DOHH2 (cell line): ENCODE results near the gene GMDS.
A peak's percentile ranks its signal among the peaks of the same experiment; 100 is the strongest.

ENCODE experiments used
- H3F3A ChIP-seq: fragments of 200-600 bp; sonication (generic), shearing (Covaris generic); 2 replicates; pipeline ENCODE4 v1.6.0; 2016; ENCODE audit warnings: antibody characterized with exemption, mild to moderate bottlenecking; ENCODE audit not compliant: control insufficient read depth, insufficient read depth
- H3K27ac ChIP-seq: fragments of 200-600 bp; sonication (generic); 2 replicates; pipeline ENCODE4 v1.5.1; 2014; ENCODE audit warnings: low read depth, mild to moderate bottlenecking, low read length, moderate library complexity
- H3K27me3 ChIP-seq: fragments of 200-600 bp; sonication (generic); 2 replicates; pipeline ENCODE4 v1.6.1; 2014; ENCODE audit warnings: mild to moderate bottlenecking, low read length, mixed read lengths; ENCODE audit not compliant: control insufficient read depth
- H3K36me3 ChIP-seq: fragments of 200-600 bp; sonication (generic); 2 replicates; pipeline ENCODE4 v1.6.1; 2014; ENCODE audit warnings: mild to moderate bottlenecking, low read length, moderate library complexity, mixed read lengths; ENCODE audit not compliant: control insufficient read depth
- H3K4me1 ChIP-seq: fragments of 200-600 bp; sonication (generic); 2 replicates; pipeline ENCODE4 v1.6.1; 2014; ENCODE audit warnings: mild to moderate bottlenecking, low read length, mixed read lengths; ENCODE audit not compliant: control insufficient read depth
- H3K4me2 ChIP-seq: fragments of 200-600 bp; sonication (generic); 2 replicates; pipeline ENCODE4 v1.6.0; 2014; ENCODE audit warnings: mild to moderate bottlenecking, low read length, moderate library complexity
- H3K4me3 ChIP-seq: fragments of 200-600 bp; sonication (generic); 2 replicates; pipeline ENCODE4 v1.5.1; 2014; ENCODE audit warnings: mild to moderate bottlenecking, low read length, mixed read lengths
- H3K79me2 ChIP-seq: fragments of 200-600 bp; sonication (generic); 2 replicates; pipeline ENCODE4 v1.6.1; 2014; ENCODE audit warnings: mild to moderate bottlenecking, low read length, mixed read lengths; ENCODE audit not compliant: control insufficient read depth
- H3K9me2 ChIP-seq: fragments of 200-600 bp; sonication (generic); replicated peaks from 2 replicates; pipeline ENCODE4 v1.6.1; 2014; ENCODE audit warnings: mild to moderate bottlenecking, low read length, mixed read lengths; ENCODE audit not compliant: control insufficient read depth
- H3K9me3 ChIP-seq: fragments of 200-600 bp; sonication (generic); 2 replicates; pipeline ENCODE4 v1.6.1; 2014; ENCODE audit warnings: antibody characterized with exemption, low read length, mixed read lengths; ENCODE audit not compliant: control insufficient read depth, insufficient read depth
- H4K20me1 ChIP-seq: fragments of 200-600 bp; sonication (generic); 2 replicates; pipeline ENCODE4 v1.6.0; 2014; ENCODE audit warnings: low read depth, mild to moderate bottlenecking, antibody characterized with exemption, low read length, moderate library complexity; ENCODE audit not compliant: control insufficient read depth, insufficient read depth
- EZH2phosphoT487 ChIP-seq: fragments of 200-600 bp; sonication (generic); IDR thresholded peaks from 2 replicates; pipeline ENCODE4 v1.6.1; 2017; ENCODE audit warnings: borderline replicate concordance, mild to moderate bottlenecking, antibody characterized with exemption, low read length, moderate library complexity, mixed read lengths
- TF ChIP-seq, protein P1 (sequence below): fragments of 200-600 bp; sonication (generic); IDR thresholded peaks from one replicate; pipeline ENCODE4 v1.5.1; 2014; ENCODE audit warnings: antibody characterized with exemption, mild to moderate bottlenecking, low read depth, low read length; ENCODE audit not compliant: poor library complexity, severe bottlenecking

GMDS gene

DNA sequence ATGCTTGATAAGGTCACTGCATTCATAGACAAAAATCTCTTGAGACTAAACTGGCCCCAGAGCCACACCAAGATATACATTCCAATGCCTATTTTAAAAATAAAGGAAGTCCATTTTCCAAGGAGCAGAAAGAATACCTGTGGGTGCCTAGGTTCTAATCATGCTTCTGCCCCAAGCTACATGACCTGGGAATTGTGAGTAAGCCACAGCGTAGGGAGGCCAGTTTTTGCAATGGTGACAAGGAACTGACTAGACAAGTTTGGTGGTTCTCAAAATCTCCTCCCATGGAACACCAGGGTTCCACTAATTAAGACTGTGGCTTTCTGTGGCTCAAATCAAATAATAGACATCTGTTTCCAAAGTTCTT is 83.3 kb downstream of the GMDS start:
- Histone ChIP-seq H3K4me3 (no peak overlapping the region), H3F3A (no peaks in the 10 kb centered on the region), H4K20me1 (peaks cover 3% of the 10 kb centered on the region; the same call in 1 of the 2 replicates), H3K27ac (no peak overlapping the region), H3K9me2 (no peaks in the 10 kb centered on the region), H3K4me1 (peaks cover 9% of the 10 kb centered on the region), H3K27me3 (no peaks in the 10 kb centered on the region), H3K36me3 (no peaks in the 10 kb centered on the region), H3K9me3 (no peaks in the 10 kb centered on the region), H3K4me2 (no peak overlapping the region), H3K79me2 (no peaks in the 10 kb centered on the region; the same call in 1 of the 2 replicates)
- TF ChIP-seq, protein P1, sequence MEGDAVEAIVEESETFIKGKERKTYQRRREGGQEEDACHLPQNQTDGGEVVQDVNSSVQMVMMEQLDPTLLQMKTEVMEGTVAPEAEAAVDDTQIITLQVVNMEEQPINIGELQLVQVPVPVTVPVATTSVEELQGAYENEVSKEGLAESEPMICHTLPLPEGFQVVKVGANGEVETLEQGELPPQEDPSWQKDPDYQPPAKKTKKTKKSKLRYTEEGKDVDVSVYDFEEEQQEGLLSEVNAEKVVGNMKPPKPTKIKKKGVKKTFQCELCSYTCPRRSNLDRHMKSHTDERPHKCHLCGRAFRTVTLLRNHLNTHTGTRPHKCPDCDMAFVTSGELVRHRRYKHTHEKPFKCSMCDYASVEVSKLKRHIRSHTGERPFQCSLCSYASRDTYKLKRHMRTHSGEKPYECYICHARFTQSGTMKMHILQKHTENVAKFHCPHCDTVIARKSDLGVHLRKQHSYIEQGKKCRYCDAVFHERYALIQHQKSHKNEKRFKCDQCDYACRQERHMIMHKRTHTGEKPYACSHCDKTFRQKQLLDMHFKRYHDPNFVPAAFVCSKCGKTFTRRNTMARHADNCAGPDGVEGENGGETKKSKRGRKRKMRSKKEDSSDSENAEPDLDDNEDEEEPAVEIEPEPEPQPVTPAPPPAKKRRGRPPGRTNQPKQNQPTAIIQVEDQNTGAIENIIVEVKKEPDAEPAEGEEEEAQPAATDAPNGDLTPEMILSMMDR, result no peak
- TF ChIP-seq EZH2phosphoT487, result no peak

- Histone ChIP-seq H3K4me3 (no peak overlapping the region), H3K79me2 (no peaks in the 10 kb centered on the region; the same call in 1 of the 2 replicates), H3K9me3 (no peaks in the 10 kb centered on the region), H3K9me2 (no peaks in the 10 kb centered on the region), H3K27ac (no peak overlapping the region), H3F3A (no peaks in the 10 kb centered on the region), H3K27me3 (no peaks in the 10 kb centered on the region), H3K4me2 (no peak overlapping the region), H3K4me1 (peaks cover 9% of the 10 kb centered on the region), H4K20me1 (peaks cover 3% of the 10 kb centered on the region; the same call in 1 of the 2 replicates), H3K36me3 (no peaks in the 10 kb centered on the region)
- no peak for TF ChIP-seq EZH2phosphoT487
- TF ChIP-seq, protein P1, result peak; percentile 46
These were observed 86.7 kb downstream of the GMDS start for GRCh38 chr6:2158596-2159271.

DNA sequence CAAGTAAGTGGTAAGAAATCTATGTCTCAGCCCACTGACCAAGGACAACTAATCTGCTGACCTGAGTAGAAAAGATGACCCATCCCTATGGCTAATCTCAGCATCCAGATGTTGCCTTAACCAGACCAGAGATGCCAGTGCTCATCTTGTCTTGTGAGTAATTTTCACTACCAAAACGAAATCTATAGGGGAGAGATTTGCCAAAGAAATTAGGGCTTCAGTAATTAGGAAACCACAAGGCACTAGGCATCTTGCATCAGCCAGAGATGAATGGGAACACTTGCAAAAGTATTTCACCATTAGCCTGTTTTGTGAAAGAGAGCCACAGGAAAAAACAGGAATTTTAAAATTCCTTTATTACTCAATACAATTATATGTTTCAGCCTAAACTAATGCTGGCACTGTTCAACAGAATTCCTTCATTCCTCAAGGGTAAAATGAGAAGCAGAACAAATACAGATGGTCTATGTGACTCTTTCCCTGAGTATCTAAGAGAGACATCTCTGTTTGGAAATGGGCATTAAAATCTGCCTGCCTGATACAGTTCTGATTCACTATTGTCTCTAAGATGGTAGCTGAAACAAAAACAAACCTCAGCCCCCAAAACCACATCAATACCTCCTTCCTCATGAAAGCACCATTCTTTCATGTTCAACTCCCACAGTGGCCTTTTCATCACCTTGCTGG is 87.8 kb downstream of the GMDS start:
- Histone ChIP-seq H3F3A (no peaks in the 10 kb centered on the region), H3K4me2 (no peak overlapping the region), H3K27me3 (no peaks in the 10 kb centered on the region), H3K79me2 (no peaks in the 10 kb centered on the region; the same call in 1 of the 2 replicates), H3K36me3 (no peaks in the 10 kb centered on the region), H3K4me3 (no peak overlapping the region), H3K9me2 (no peaks in the 10 kb centered on the region), H3K27ac (no peak overlapping the region), H4K20me1 (peaks cover 3% of the 10 kb centered on the region; the same call in 1 of the 2 replicates), H3K9me3 (no peaks in the 10 kb centered on the region), H3K4me1 (peaks cover 4% of the 10 kb centered on the region)
- TF ChIP-seq, protein P1, result no peak
- TF ChIP-seq EZH2phosphoT487, result no peak
